Left lung (tissue), 10 donors: Measurements from ENCODE around the gene TTLL12. TPM values are rescaled to one million over a fixed set of nuclear protein-coding genes. Genes with fewer than 3 reads are reported as not detected.
A peak's percentile ranks its signal among the peaks of the same experiment; 100 is the strongest.

Experiments used
- ATAC-seq: fragments of 200-7000 bp; cut with Tn5 transposase; one replicate; pipeline ENCODE4 v1.9.1; 2020; ENCODE audit warnings: moderate library complexity
- DNase-seq, 4 donors: peaks; one replicate each; pipeline ENCODE4 v3.0.0-alpha.2; 2013 to 2020
- H3K27ac ChIP-seq, 2 donors: fragments of 200-600 bp; sonication (generic) in 1 of 2; one replicate each; pipeline versions ENCODE4 v1.5.0 to v1.8.0; 2020 to 2021
- H3K27me3 ChIP-seq, 2 donors: fragments of 200-600 bp; sonication (generic) in 1 of 2; one replicate each; pipeline versions ENCODE4 v1.5.0 to v1.8.0; 2020 to 2021
- H3K36me3 ChIP-seq, 2 donors: fragments of 200-600 bp; sonication (generic) in 1 of 2; one replicate each; pipeline versions ENCODE4 v1.5.0 to v1.8.0; 2020 to 2021
- H3K4me1 ChIP-seq, 2 donors: fragments of 200-600 bp; one replicate each; pipeline ENCODE4 v1.8.0; 2021
- H3K4me3 ChIP-seq, 2 donors: fragments of 200-600 bp; sonication (generic) in 1 of 2; one replicate each; pipeline versions ENCODE4 v1.5.0 to v1.8.0; 2020 to 2021; ENCODE audit warnings: mild to moderate bottlenecking in 1 of 2
- H3K9me3 ChIP-seq, 2 donors: fragments of 200-600 bp; sonication (generic) in 1 of 2; one replicate each; pipeline versions ENCODE4 v1.5.0 to v1.8.0; 2020 to 2021
- intact Hi-C, 2 donors: fragments of 100-400 bp; cut with DNase I; formaldehyde crosslinking; loops; one replicate each; pipeline versions ENCODE4 v1.11.2 to v1.14.2; 2022
- polyA plus RNA-seq, 6 donors: library from polyadenylated mRNA; unstranded; fragments of 120-200 nt; gene quantifications; one replicate each; pipeline ENCODE4 v1.2.1, GENCODE V29; 2013; ENCODE audit not compliant: insufficient read length in 6 of 6
- total RNA-seq, 2 donors: library from RNA; stranded (reverse); fragmentation: NEBNext Ultra II Directional; extraction: Animal tissue kit (Norgen Biotek cat#: 25700); gene quantifications; one replicate each; pipeline ENCODE4 v1.2.1, GENCODE V29; 2021
- TF ChIP-seq, protein P1 (sequence below), 2 donors: fragments of 200-600 bp; sonication (generic) in 1 of 2; IDR thresholded peaks; one replicate each; pipeline versions ENCODE4 v1.5.0 to v1.8.0; 2021; ENCODE audit warnings: antibody characterized with exemption in 2 of 2
- donor health status: DM: no; HTN: yes; CAD: no.
- donor health status: DM: no; HTN: no; CAD: no.

Gene TTLL12
- total and polyA plus RNA-seq, 8 donors, result 18.3 to 42.1 (median 22.0) TPM

- TF ChIP-seq, protein P1, sequence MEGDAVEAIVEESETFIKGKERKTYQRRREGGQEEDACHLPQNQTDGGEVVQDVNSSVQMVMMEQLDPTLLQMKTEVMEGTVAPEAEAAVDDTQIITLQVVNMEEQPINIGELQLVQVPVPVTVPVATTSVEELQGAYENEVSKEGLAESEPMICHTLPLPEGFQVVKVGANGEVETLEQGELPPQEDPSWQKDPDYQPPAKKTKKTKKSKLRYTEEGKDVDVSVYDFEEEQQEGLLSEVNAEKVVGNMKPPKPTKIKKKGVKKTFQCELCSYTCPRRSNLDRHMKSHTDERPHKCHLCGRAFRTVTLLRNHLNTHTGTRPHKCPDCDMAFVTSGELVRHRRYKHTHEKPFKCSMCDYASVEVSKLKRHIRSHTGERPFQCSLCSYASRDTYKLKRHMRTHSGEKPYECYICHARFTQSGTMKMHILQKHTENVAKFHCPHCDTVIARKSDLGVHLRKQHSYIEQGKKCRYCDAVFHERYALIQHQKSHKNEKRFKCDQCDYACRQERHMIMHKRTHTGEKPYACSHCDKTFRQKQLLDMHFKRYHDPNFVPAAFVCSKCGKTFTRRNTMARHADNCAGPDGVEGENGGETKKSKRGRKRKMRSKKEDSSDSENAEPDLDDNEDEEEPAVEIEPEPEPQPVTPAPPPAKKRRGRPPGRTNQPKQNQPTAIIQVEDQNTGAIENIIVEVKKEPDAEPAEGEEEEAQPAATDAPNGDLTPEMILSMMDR (IDR thresholded peaks at IDR 0.05), result no peak
- peaks cover 0 to 55% of the 10 kb centered on the region in 2 donors for H3K36me3 ChIP-seq
- intact Hi-C loops, result no loop called here
- ATAC-seq (no peak), DNase-seq (no peak)
- H3K4me1 ChIP-seq, result peaks cover 0 to 41% of the 10 kb centered on the region in 2 donors
- H3K27ac ChIP-seq, result no peak overlapping the region
- no peak overlapping the region for H3K4me3 ChIP-seq
- H3K27me3 ChIP-seq, result no peaks in the 10 kb centered on the region
- no peaks in the 10 kb centered on the region for H3K9me3 ChIP-seq
Observed at GRCh38 chr22:43131773-43132501, 55.0 kb downstream of the TTLL12 start.

DNA sequence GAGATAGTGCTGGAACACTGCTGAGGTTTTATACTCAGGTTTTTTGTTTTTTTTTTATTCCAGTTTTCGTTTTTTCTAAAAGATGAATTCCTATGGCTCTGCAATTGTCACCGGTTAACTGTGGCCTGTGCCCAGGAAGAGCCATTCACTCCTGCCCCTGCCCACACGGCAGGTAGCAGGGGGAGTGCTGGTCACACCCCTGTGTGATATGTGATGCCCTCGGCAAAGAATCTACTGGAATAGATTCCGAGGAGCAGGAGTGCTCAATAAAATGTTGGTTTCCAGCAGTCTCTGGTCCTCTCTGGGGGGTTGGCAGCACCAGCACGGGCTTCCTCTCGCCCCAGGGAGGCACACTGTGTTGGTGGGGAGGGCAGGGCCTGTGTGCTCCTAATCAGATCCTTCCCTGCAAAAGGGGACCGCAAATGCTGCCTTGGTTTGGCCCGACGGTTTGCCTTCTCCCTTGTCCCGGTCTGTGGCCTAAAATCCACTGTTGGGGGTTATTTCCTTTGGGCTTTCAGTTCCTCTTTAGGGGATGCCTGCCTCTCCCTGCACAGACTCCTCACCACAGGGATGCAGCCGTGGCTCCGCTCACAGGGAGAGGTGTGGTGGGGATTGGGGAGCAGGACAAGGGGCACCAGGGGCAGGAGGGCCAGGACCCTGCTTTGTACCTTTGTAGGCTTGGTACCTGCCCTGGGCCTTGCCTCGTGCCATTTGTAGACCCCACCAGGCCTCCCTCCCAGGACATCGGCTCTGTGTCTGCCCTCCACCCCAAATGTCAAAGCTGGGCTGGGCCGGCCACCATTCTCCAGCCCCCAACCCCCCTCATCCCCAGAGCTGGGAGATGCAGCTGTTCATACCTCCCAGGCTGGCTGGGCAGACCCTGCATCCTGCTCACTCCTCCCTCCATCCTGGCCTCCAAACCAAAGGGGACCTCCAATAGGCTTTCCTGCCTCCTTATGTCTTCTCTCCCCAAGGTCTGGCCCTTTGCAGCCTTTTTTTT is 57.2 kb downstream of the TTLL12 start:
- no peak for ATAC-seq
- peaks cover 0 to 39% of the 10 kb centered on the region in 2 donors for H3K4me1 ChIP-seq

DNA sequence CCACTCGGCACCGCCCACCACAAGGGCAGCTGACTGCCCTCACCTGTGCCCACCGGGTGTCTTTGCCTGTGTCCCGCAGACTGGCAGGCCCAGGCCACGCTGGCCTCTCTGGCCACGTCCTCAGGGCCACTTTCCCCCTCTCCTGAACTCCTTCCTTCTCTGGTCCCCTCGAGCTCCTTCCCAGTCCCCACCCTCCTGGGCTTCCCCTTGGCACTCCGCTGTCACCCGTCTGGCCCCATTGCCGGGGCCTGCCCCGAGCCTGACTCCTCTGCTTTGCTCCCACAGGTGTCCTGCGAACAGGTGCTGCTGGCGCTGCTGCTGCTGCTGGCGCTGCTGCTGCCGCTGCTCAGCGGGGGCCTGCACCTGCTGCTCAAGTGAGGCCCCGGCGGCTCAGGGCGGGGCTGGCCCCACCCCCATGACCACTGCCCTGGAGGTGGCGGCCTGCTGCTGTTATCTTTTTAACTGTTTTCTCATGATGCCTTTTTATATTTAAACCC is 58.0 kb downstream of the TTLL12 start:
- no peaks in the 10 kb centered on the region for H3K27me3 ChIP-seq
- DNase-seq (peak in 1 of 4 donors; percentile 82), ATAC-seq (peak; percentile 68)
- no peaks in the 10 kb centered on the region for H3K9me3 ChIP-seq
- TF ChIP-seq, protein P1 (IDR thresholded peaks at IDR 0.05), result no peak
- H3K4me3 ChIP-seq, result no peak overlapping the region
- intact Hi-C loops, result no loop called here
- peaks cover 0 to 39% of the 10 kb centered on the region in 2 donors for H3K4me1 ChIP-seq
- no peak overlapping the region for H3K27ac ChIP-seq
- peaks cover 0 to 32% of the 10 kb centered on the region in 2 donors for H3K36me3 ChIP-seq

More for the DNA sequence above, 57.2 kb downstream of the TTLL12 start:
- Histone ChIP-seq H3K4me3 (no peak overlapping the region), H3K9me3 (no peaks in the 10 kb centered on the region), H3K27ac (no peak overlapping the region), H3K36me3 (peaks cover 0 to 38% of the 10 kb centered on the region in 2 donors), H3K27me3 (no peaks in the 10 kb centered on the region)
- intact Hi-C loops, result no loop called here
- no peak for DNase-seq
- TF ChIP-seq, protein P1 (IDR thresholded peaks at IDR 0.05), result no peak

- Histone ChIP-seq H3K4me3 (no peak overlapping the region), H3K4me1 (peaks cover 0 to 39% of the 10 kb centered on the region in 2 donors), H3K9me3 (no peaks in the 10 kb centered on the region), H3K36me3 (peaks cover 0 to 25% of the 10 kb centered on the region in 2 donors), H3K27ac (no peak overlapping the region), H3K27me3 (no peaks in the 10 kb centered on the region)
- intact Hi-C loops, result no loop called here
- DNase-seq, result no peak
- ATAC-seq, result no peak
- TF ChIP-seq, protein P1 (IDR thresholded peaks at IDR 0.05), result no peak
Observed at GRCh38 chr22:43128116-43128515, 58.8 kb downstream of the TTLL12 start.
